ENCODE data around the gene MGAT5.
A peak's percentile ranks its signal among the peaks of the same experiment; 100 is the strongest.

Gene MGAT5

GRCh38 chr2:134260713-134261112 lies 6.8 kb downstream of the MGAT5 start:
- no peak overlapping the region for H3K4me3 ChIP-seq (ENCODE audit: low read depth, low read length)
- no peak for TF ChIP-seq CTCF (IDR thresholded peaks at IDR 0.05; ENCODE audit: low read depth, low read length)
- TF ChIP-seq MYC (IDR thresholded peaks at IDR 0.05; ENCODE audit: low read depth, low read length) = no peak
- TF ChIP-seq POLR2A (IDR thresholded peaks at IDR 0.05; ENCODE audit: extremely low read depth, insufficient read length) = no peak
- TF ChIP-seq MAX (IDR thresholded peaks at IDR 0.05; ENCODE audit: low read depth, low read length) = no peak
- DNase-seq (ENCODE audit: low read depth) = no peak

GRCh38 chr2:134261398-134262131 lies 7.7 kb downstream of the MGAT5 start:
- no peak overlapping the region for H3K4me3 ChIP-seq (ENCODE audit: low read depth, low read length)
- peak; percentile 21 for DNase-seq (ENCODE audit: low read depth)
- TF ChIP-seq CTCF (IDR thresholded peaks at IDR 0.05; ENCODE audit: low read depth, low read length) (no peak), MYC (IDR thresholded peaks at IDR 0.05; ENCODE audit: low read depth, low read length) (no peak), MAX (IDR thresholded peaks at IDR 0.05; ENCODE audit: low read depth, low read length) (no peak), POLR2A (IDR thresholded peaks at IDR 0.05; ENCODE audit: extremely low read depth, insufficient read length) (no peak)

- DNase-seq (ENCODE audit: low read depth) = no peak
- no peak overlapping the region for H3K4me3 ChIP-seq (ENCODE audit: low read depth, low read length)
- no peak for TF ChIP-seq MYC (IDR thresholded peaks at IDR 0.05; ENCODE audit: low read depth, low read length)
- no peak for TF ChIP-seq MAX (IDR thresholded peaks at IDR 0.05; ENCODE audit: low read depth, low read length)
- no peak for TF ChIP-seq POLR2A (IDR thresholded peaks at IDR 0.05; ENCODE audit: extremely low read depth, insufficient read length)
- no peak for TF ChIP-seq CTCF (IDR thresholded peaks at IDR 0.05; ENCODE audit: low read depth, low read length)
Observed at GRCh38 chr2:134262684-134263083, 8.8 kb downstream of the MGAT5 start.

GRCh38 chr2:134268265-134268664 lies 14.4 kb downstream of the MGAT5 start:
- DNase-seq (ENCODE audit: low read depth) = no peak
- H3K4me3 ChIP-seq (ENCODE audit: low read depth, low read length) = no peak overlapping the region
- TF ChIP-seq MYC (IDR thresholded peaks at IDR 0.05; ENCODE audit: low read depth, low read length) = no peak
- no peak for TF ChIP-seq CTCF (IDR thresholded peaks at IDR 0.05; ENCODE audit: low read depth, low read length)
- no peak for TF ChIP-seq MAX (IDR thresholded peaks at IDR 0.05; ENCODE audit: low read depth, low read length)
- no peak for TF ChIP-seq POLR2A (IDR thresholded peaks at IDR 0.05; ENCODE audit: extremely low read depth, insufficient read length)

GRCh38 chr2:134269230-134269629 lies 15.4 kb downstream of the MGAT5 start:
- H3K4me3 ChIP-seq (ENCODE audit: low read depth, low read length) = no peak overlapping the region
- TF ChIP-seq CTCF (IDR thresholded peaks at IDR 0.05; ENCODE audit: low read depth, low read length) (no peak), MYC (IDR thresholded peaks at IDR 0.05; ENCODE audit: low read depth, low read length) (no peak), MAX (IDR thresholded peaks at IDR 0.05; ENCODE audit: low read depth, low read length) (no peak), POLR2A (IDR thresholded peaks at IDR 0.05; ENCODE audit: extremely low read depth, insufficient read length) (no peak)
- DNase-seq (ENCODE audit: low read depth) = no peak

All from NB4 (cell line).